Nephron progenitor cell (in vitro differentiated cells): Measurements from ENCODE around the gene PSMA5.

Experiments used
- DNase-seq: peaks from one replicate; pipeline ENCODE4 v3.0.0; 2021
- H3K27ac Mint-ChIP-seq: 2 replicates; pipeline ENCODE4 v1.8.0; 2021; ENCODE audit warnings: mild to moderate bottlenecking, moderate library complexity, mixed read lengths
- H3K27me3 Mint-ChIP-seq: 2 replicates; pipeline ENCODE4 v1.8.0; 2021; ENCODE audit warnings: mild to moderate bottlenecking, low read depth, mixed read lengths; ENCODE audit not compliant: poor library complexity
- H3K36me3 Mint-ChIP-seq: 2 replicates; pipeline ENCODE4 v1.8.0; 2021; ENCODE audit warnings: low read depth, mixed read lengths
- H3K4me1 Mint-ChIP-seq: 2 replicates; pipeline ENCODE4 v1.8.0; 2021; ENCODE audit warnings: mixed read lengths
- H3K4me3 Mint-ChIP-seq: 2 replicates; pipeline ENCODE4 v1.8.0; 2021; ENCODE audit warnings: mild to moderate bottlenecking, moderate library complexity, mixed read lengths
- H3K9me3 Mint-ChIP-seq: 2 replicates; pipeline ENCODE4 v1.8.0; 2021; ENCODE audit warnings: mild to moderate bottlenecking, moderate library complexity, mixed read lengths
- TF ChIP-seq, protein P1 (sequence below): fragments of 200-600 bp; sonication (generic); IDR thresholded peaks from 2 replicates; pipeline ENCODE4 v1.5.0; 2021; ENCODE audit warnings: antibody characterized with exemption

Gene PSMA5

GRCh38 chr1:109372281-109372680 lies 54.0 kb downstream of the PSMA5 start:
- TF ChIP-seq, protein P1, sequence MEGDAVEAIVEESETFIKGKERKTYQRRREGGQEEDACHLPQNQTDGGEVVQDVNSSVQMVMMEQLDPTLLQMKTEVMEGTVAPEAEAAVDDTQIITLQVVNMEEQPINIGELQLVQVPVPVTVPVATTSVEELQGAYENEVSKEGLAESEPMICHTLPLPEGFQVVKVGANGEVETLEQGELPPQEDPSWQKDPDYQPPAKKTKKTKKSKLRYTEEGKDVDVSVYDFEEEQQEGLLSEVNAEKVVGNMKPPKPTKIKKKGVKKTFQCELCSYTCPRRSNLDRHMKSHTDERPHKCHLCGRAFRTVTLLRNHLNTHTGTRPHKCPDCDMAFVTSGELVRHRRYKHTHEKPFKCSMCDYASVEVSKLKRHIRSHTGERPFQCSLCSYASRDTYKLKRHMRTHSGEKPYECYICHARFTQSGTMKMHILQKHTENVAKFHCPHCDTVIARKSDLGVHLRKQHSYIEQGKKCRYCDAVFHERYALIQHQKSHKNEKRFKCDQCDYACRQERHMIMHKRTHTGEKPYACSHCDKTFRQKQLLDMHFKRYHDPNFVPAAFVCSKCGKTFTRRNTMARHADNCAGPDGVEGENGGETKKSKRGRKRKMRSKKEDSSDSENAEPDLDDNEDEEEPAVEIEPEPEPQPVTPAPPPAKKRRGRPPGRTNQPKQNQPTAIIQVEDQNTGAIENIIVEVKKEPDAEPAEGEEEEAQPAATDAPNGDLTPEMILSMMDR: no peak
- H3K4me3 Mint-ChIP-seq: no peak overlapping the region

DNA sequence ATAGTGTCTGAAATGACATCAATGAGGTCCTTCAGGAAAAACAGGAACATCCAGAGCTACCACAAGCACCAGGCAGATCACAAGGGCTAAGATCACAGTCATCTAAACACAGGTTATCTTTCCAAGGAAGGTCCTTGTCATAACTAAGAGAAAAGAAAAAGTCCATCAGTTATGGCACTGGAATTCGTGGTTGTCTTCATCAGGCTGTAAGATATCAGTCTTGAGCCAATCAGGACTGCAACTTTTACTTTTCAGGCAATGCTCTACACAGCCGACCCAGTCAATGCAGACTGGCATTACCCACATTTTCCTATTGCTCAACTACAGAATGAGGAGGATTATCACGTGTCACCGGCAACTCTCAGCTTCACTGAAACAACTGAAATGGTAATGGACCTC lies 54.9 kb downstream of the PSMA5 start:
- TF ChIP-seq, protein P1: no peak
- H3K27ac Mint-ChIP-seq: peak overlapping the region; percentile 7
- peaks cover 9% of the 10 kb centered on the region for H3K4me1 Mint-ChIP-seq
- no peak overlapping the region for H3K4me3 Mint-ChIP-seq
- H3K36me3 Mint-ChIP-seq: peaks cover 31% of the 10 kb centered on the region
- peaks cover 12% of the 10 kb centered on the region for H3K9me3 Mint-ChIP-seq
- H3K27me3 Mint-ChIP-seq: peaks cover 3% of the 10 kb centered on the region
- no peak for DNase-seq

More at GRCh38 chr1:109372281-109372680, 54.0 kb downstream of the PSMA5 start:
- H3K27me3 Mint-ChIP-seq: peaks cover 3% of the 10 kb centered on the region
- peaks cover 9% of the 10 kb centered on the region for H3K4me1 Mint-ChIP-seq
- H3K9me3 Mint-ChIP-seq: peaks cover 12% of the 10 kb centered on the region
- H3K27ac Mint-ChIP-seq: no peak overlapping the region
- DNase-seq: no peak
- H3K36me3 Mint-ChIP-seq: peaks cover 21% of the 10 kb centered on the region

- H3K27me3 Mint-ChIP-seq: peaks cover 3% of the 10 kb centered on the region
- no peak overlapping the region for H3K4me3 Mint-ChIP-seq
- H3K36me3 Mint-ChIP-seq: peaks cover 36% of the 10 kb centered on the region
- H3K9me3 Mint-ChIP-seq: peaks cover 11% of the 10 kb centered on the region
- peak overlapping the region; percentile 7 for H3K27ac Mint-ChIP-seq
- DNase-seq: no peak
- H3K4me1 Mint-ChIP-seq: peaks cover 9% of the 10 kb centered on the region
- TF ChIP-seq, protein P1: no peak
Observed at GRCh38 chr1:109370712-109371340, 55.4 kb downstream of the PSMA5 start.

- TF ChIP-seq, protein P1: no peak
- Mint-ChIP-seq H3K9me3 (no peaks in the 10 kb centered on the region), H3K4me1 (peaks cover 9% of the 10 kb centered on the region), H3K27me3 (peaks cover 3% of the 10 kb centered on the region), H3K27ac (no peak overlapping the region), H3K4me3 (no peak overlapping the region), H3K36me3 (peaks cover 29% of the 10 kb centered on the region)
- no peak for DNase-seq
Observed at GRCh38 chr1:109369167-109369746, 57.0 kb downstream of the PSMA5 start.

DNA sequence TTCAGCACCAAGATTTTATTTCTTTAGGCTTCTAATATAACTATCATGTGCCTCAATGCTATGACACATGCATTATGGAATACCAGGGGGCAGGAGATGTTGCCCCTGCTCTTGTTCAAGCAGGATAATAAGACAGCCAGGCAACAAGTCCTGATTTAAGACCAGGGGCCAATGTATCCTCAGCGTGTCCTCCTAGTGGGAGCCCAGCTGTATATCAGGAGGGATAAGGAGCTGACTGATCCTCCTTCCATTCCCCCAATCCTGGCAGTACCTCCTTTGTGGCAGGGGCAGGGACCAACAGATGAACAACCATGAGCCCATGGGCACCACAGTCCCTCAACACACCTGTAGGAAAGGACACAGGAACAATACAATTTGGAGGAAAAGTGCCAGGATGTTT lies 57.8 kb downstream of the PSMA5 start:
- H3K4me1 Mint-ChIP-seq: peaks cover 17% of the 10 kb centered on the region
- H3K27me3 Mint-ChIP-seq: peaks cover 3% of the 10 kb centered on the region
- no peaks in the 10 kb centered on the region for H3K9me3 Mint-ChIP-seq
- H3K36me3 Mint-ChIP-seq: peaks cover 29% of the 10 kb centered on the region
- no peak for DNase-seq
- no peak overlapping the region for H3K4me3 Mint-ChIP-seq
- no peak overlapping the region for H3K27ac Mint-ChIP-seq
- TF ChIP-seq, protein P1: no peak

DNA sequence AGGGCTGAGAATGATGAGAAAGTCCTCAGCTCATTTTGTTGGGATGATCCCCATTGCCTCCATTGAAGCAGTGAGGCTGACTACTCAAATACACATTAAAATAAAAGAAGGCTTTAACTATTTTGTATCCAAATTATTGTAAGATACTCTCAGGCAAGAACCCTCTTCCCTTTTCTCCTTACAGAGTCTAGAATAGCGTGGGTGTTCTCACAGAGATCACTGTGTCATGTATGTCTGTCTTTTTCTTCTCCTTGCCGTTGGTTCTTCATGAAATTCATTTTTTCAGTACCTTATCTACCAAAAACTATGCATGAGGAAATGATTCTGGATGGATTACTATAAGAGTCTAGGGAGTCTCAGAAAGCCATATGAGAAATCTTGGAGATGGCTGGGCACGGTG lies 58.6 kb downstream of the PSMA5 start:
- DNase-seq: no peak
- peaks cover 19% of the 10 kb centered on the region for H3K4me1 Mint-ChIP-seq
- H3K27me3 Mint-ChIP-seq: no peaks in the 10 kb centered on the region
- H3K4me3 Mint-ChIP-seq: no peak overlapping the region
- no peaks in the 10 kb centered on the region for H3K9me3 Mint-ChIP-seq
- TF ChIP-seq, protein P1: no peak
- H3K36me3 Mint-ChIP-seq: peaks cover 24% of the 10 kb centered on the region
- no peak overlapping the region for H3K27ac Mint-ChIP-seq
